PC-3 (cell line): ENCODE measurements around the gene S100A7. TPM values are rescaled to one million over a fixed set of nuclear protein-coding genes. Genes with fewer than 3 reads are reported as not detected.

ENCODE experiments used
- ATAC-seq: fragments of 200-7000 bp; cut with Tn5 transposase; 2 replicates; pipeline ENCODE4 v1.9.1; 2020; ENCODE audit warnings: mild to moderate bottlenecking, moderate library complexity
- BruUV-seq: library from RNA; stranded (reverse); fragments of 400-500 nt; replicated peaks from 2 replicates; lab custom pipeline; 2021; lab: Mats Ljungman, UMichigan
- CTCF ChIA-PET: fragments of 300-600 bp; sonication (Branson Sonifier 250); formaldehyde crosslinking; loops from one replicate; lab custom pipeline; 2022; ENCODE audit warnings: antibody characterized with exemption; lab: Charles Lee
- POLR2A ChIA-PET: fragments of 300-600 bp; sonication (Branson Sonifier 250); formaldehyde crosslinking; loops from one replicate; lab custom pipeline; 2022; ENCODE audit warnings: antibody characterized with exemption; ENCODE audit not compliant: unreplicated experiment; lab: Charles Lee
- DNase-seq: peaks from one replicate; pipeline ENCODE4 v3.0.0-alpha.2; 2015
- H2AFZ ChIP-seq: fragments of 300-600 bp; sonication (generic); 2 replicates; pipeline ENCODE4 v1.6.0; 2016; ENCODE audit warnings: antibody characterized with exemption, low read length
- H3F3A ChIP-seq: fragments of 300-600 bp; sonication (generic); one replicate; pipeline ENCODE4 v1.6.0; 2017; ENCODE audit warnings: antibody characterized with exemption, low read length, control low read depth, mild to moderate bottlenecking; ENCODE audit not compliant: unreplicated experiment
- H3K27ac ChIP-seq: fragments of 300-600 bp; sonication (generic); 2 replicates; pipeline ENCODE4 v1.5.1; 2016; ENCODE audit warnings: mild to moderate bottlenecking, low read length
- H3K27me3 ChIP-seq: fragments of 300-600 bp; sonication (generic); 2 replicates; pipeline ENCODE4 v1.6.1; 2016; ENCODE audit warnings: low read length, mixed read lengths
- H3K36me3 ChIP-seq: fragments of 300-600 bp; sonication (generic); 2 replicates; pipeline ENCODE4 v1.6.1; 2016; ENCODE audit warnings: low read depth, mixed run types, low read length, mixed read lengths
- H3K4me1 ChIP-seq: fragments of 300-600 bp; sonication (generic); 2 replicates; pipeline ENCODE4 v1.5.1; 2016; ENCODE audit warnings: low read length; ENCODE audit not compliant: insufficient read depth
- H3K4me2 ChIP-seq: fragments of 300-600 bp; sonication (generic); 2 replicates; pipeline ENCODE4 v1.6.0; 2016; ENCODE audit warnings: low read length
- H3K4me3 ChIP-seq: fragments of 300-600 bp; sonication (generic); 2 replicates; pipeline ENCODE4 v1.5.1; 2016; ENCODE audit warnings: mild to moderate bottlenecking, low read length, mixed read lengths
- H3K79me2 ChIP-seq: fragments of 300-600 bp; sonication (generic); 2 replicates; pipeline ENCODE4 v1.6.1; 2017; ENCODE audit warnings: low read length, mixed read lengths
- H3K9ac ChIP-seq: fragments of 300-600 bp; sonication (generic); 2 replicates; pipeline ENCODE4 v1.6.0; 2016; ENCODE audit warnings: mild to moderate bottlenecking, low read length
- H3K9me2 ChIP-seq: fragments of 300-600 bp; sonication (generic); replicated peaks from 2 replicates; pipeline ENCODE4 v1.6.1; 2016; ENCODE audit warnings: mixed run types, low read length, mixed read lengths
- H3K9me3 ChIP-seq: fragments of 300-600 bp; sonication (generic); 2 replicates; pipeline ENCODE4 v1.6.1; 2016; ENCODE audit warnings: low read length, mixed read lengths
- H4K20me1 ChIP-seq: fragments of 300-600 bp; sonication (generic); 2 replicates; pipeline ENCODE4 v1.6.1; 2016; ENCODE audit warnings: low read length, mixed read lengths
- CTCF ChIP-seq: fragments of 300-600 bp; sonication (generic); conservative IDR thresholded peaks from 2 replicates; pipeline ENCODE4 v1.5.1; 2017; ENCODE audit warnings: antibody characterized with exemption, low read depth, mild to moderate bottlenecking, low read length
- EZH2 ChIP-seq: fragments of 300-600 bp; sonication (generic); IDR thresholded peaks from one replicate; pipeline ENCODE4 v1.6.1; 2017; ENCODE audit warnings: antibody characterized with exemption, mild to moderate bottlenecking, low read length; ENCODE audit not compliant: unreplicated experiment
- EZH2phosphoT487 ChIP-seq: fragments of 300-600 bp; sonication (generic); IDR thresholded peaks from 2 replicates; pipeline ENCODE4 v1.6.1; 2018; ENCODE audit warnings: mild to moderate bottlenecking, antibody characterized with exemption, low read length, borderline replicate concordance
- intact Hi-C: fragments of 100-400 bp; cut with micrococcal nuclease; formaldehyde crosslinking; loops from 2 replicates; pipeline ENCODE4 v1.9.0; 2023
- total RNA-seq: library from RNA; depleted of rRNA; stranded (reverse); fragments of >200 nt; gene quantifications from 2 replicates; pipeline ENCODE4 v1.2.3, GENCODE V29; 2014

S100A7 gene
- total RNA-seq, 1 experiment from 2014 or later: not detected

GRCh38 chr1:153444078-153444477, 16.4 kb downstream of the S100A7 start:
- no peaks in the 10 kb centered on the region for H3K79me2 ChIP-seq
- peaks cover 16% of the 10 kb centered on the region for H3K4me1 ChIP-seq
- CTCF ChIA-PET: no interaction called here
- no peaks in the 10 kb centered on the region for H4K20me1 ChIP-seq
- no peak for TF ChIP-seq EZH2
- TF ChIP-seq CTCF: no peak
- no peak for TF ChIP-seq EZH2phosphoT487
- peaks cover 37% of the 10 kb centered on the region for H3K27me3 ChIP-seq
- H2AFZ ChIP-seq: no peak overlapping the region
- no peaks in the 10 kb centered on the region for H3K36me3 ChIP-seq
- H3K4me3 ChIP-seq: no peak overlapping the region
- H3K4me2 ChIP-seq: no peak overlapping the region
- POLR2A ChIA-PET: no interaction called here
- no peak overlapping the region for H3K9ac ChIP-seq
- H3K9me2 ChIP-seq: no peaks in the 10 kb centered on the region
- ATAC-seq (no peak), DNase-seq (no peak)
- intact Hi-C loops: no loop called here
- BruUV-seq: no TSS peak
- no peaks in the 10 kb centered on the region for H3K9me3 ChIP-seq
- no peak overlapping the region for H3K27ac ChIP-seq
- peaks cover 5% of the 10 kb centered on the region for H3F3A ChIP-seq

- DNase-seq (no peak), ATAC-seq (no peak)
- TF ChIP-seq EZH2 (no peak), EZH2phosphoT487 (no peak), CTCF (no peak)
- no TSS peak for BruUV-seq
- no peaks in the 10 kb centered on the region for H3K36me3 ChIP-seq
- no peaks in the 10 kb centered on the region for H4K20me1 ChIP-seq
- peaks cover 43% of the 10 kb centered on the region for H3K27me3 ChIP-seq
- no peak overlapping the region for H3K27ac ChIP-seq
- H3K9ac ChIP-seq: no peak overlapping the region
- peaks cover 16% of the 10 kb centered on the region for H3K4me1 ChIP-seq
- CTCF ChIA-PET: no interaction called here
- no peak overlapping the region for H3K4me3 ChIP-seq
- no peaks in the 10 kb centered on the region for H3K9me3 ChIP-seq
- peaks cover 5% of the 10 kb centered on the region for H3F3A ChIP-seq
- H3K79me2 ChIP-seq: no peaks in the 10 kb centered on the region
- no peak overlapping the region for H2AFZ ChIP-seq
- H3K9me2 ChIP-seq: no peaks in the 10 kb centered on the region
- intact Hi-C loops: no loop called here
- POLR2A ChIA-PET: no interaction called here
- H3K4me2 ChIP-seq: no peak overlapping the region
Measured at GRCh38 chr1:153443486-153443885, 17.0 kb downstream of the S100A7 start.

- no peak overlapping the region for H3K27ac ChIP-seq
- peaks cover 63% of the 10 kb centered on the region for H3K27me3 ChIP-seq
- intact Hi-C loops: no loop called here
- H3K4me1 ChIP-seq: no peaks in the 10 kb centered on the region
- H3K79me2 ChIP-seq: no peaks in the 10 kb centered on the region
- no TSS peak for BruUV-seq
- no peaks in the 10 kb centered on the region for H3K9me2 ChIP-seq
- DNase-seq: no peak
- no peak overlapping the region for H2AFZ ChIP-seq
- no peaks in the 10 kb centered on the region for H3K36me3 ChIP-seq
- TF ChIP-seq EZH2 (no peak), CTCF (no peak), EZH2phosphoT487 (no peak)
- no peak overlapping the region for H3K4me2 ChIP-seq
- H3K4me3 ChIP-seq: no peak overlapping the region
- H4K20me1 ChIP-seq: no peaks in the 10 kb centered on the region
- no peak; the same call in 1 of the 2 replicates for ATAC-seq
- CTCF ChIA-PET: no interaction called here
- no peak overlapping the region for H3K9ac ChIP-seq
- no peaks in the 10 kb centered on the region for H3F3A ChIP-seq
- no peaks in the 10 kb centered on the region for H3K9me3 ChIP-seq
- POLR2A ChIA-PET: no interaction called here
Measured at GRCh38 chr1:153441238-153441755, 19.2 kb downstream of the S100A7 start.
